ENCODE results near the gene NOMO2.
"Not testable (repeated sequence)": the region's sequence is repeated elsewhere in the genome, so short reads cannot be mapped to it uniquely, and the experiment has no call there.

DNA sequence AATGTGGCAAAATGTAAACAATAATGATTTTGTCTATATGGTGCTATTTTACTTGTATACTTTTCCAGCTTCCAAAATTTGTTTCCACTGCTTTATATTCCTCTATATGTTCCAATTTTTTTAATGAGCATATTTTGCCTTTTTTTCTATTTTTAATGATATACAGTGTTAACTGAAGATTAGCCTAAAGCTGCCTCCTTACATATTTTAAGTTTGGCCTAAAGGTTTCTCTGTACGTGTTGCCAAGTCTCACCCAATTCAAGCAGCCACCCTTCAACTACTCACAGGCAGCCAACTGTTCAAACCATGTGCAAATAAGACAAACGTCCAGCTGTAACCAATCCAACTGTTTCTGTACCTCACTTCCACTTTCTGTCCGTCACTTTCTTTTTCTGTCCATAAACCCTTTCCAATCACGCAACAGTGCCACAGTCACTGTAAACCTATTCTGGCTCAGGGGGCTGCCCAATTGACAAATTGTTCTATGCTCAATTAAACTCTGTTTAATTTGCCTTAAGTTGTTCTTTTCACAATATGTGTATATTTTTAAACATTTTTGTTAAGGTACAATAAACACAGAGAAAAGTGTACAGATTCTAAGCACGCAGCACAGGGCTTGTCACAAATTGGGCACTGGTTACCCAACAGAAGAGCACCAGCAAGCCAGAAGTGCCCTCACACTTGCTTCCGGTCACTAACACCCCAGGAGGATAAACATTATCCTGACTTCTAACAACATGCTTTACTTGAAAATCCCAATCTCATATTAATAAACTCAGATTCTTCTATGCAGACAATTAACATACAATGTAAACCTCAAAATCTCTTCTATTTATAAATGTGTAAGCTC, 17.4 kb downstream of the NOMO2 start:
- TF ChIP-seq, protein P1, sequence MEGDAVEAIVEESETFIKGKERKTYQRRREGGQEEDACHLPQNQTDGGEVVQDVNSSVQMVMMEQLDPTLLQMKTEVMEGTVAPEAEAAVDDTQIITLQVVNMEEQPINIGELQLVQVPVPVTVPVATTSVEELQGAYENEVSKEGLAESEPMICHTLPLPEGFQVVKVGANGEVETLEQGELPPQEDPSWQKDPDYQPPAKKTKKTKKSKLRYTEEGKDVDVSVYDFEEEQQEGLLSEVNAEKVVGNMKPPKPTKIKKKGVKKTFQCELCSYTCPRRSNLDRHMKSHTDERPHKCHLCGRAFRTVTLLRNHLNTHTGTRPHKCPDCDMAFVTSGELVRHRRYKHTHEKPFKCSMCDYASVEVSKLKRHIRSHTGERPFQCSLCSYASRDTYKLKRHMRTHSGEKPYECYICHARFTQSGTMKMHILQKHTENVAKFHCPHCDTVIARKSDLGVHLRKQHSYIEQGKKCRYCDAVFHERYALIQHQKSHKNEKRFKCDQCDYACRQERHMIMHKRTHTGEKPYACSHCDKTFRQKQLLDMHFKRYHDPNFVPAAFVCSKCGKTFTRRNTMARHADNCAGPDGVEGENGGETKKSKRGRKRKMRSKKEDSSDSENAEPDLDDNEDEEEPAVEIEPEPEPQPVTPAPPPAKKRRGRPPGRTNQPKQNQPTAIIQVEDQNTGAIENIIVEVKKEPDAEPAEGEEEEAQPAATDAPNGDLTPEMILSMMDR (IDR thresholded peaks at IDR 0.05): not testable (repeated sequence)
- not testable (repeated sequence) for TF ChIP-seq POLR2A (IDR thresholded peaks at IDR 0.05)

All from esophagus squamous epithelium (tissue), 4 donors.